SW 1271 (cell line): ENCODE data around the gene KRT20.
"Not testable (repeated sequence)": the region's sequence is repeated elsewhere in the genome, so short reads cannot be mapped to it uniquely, and the experiment has no call there.

ENCODE experiments used
- DNase-seq, 2 experiments: peaks; one replicate each; lab custom pipeline; 2025; lab: John Stamatoyannopoulos, UW

Gene KRT20

DNA sequence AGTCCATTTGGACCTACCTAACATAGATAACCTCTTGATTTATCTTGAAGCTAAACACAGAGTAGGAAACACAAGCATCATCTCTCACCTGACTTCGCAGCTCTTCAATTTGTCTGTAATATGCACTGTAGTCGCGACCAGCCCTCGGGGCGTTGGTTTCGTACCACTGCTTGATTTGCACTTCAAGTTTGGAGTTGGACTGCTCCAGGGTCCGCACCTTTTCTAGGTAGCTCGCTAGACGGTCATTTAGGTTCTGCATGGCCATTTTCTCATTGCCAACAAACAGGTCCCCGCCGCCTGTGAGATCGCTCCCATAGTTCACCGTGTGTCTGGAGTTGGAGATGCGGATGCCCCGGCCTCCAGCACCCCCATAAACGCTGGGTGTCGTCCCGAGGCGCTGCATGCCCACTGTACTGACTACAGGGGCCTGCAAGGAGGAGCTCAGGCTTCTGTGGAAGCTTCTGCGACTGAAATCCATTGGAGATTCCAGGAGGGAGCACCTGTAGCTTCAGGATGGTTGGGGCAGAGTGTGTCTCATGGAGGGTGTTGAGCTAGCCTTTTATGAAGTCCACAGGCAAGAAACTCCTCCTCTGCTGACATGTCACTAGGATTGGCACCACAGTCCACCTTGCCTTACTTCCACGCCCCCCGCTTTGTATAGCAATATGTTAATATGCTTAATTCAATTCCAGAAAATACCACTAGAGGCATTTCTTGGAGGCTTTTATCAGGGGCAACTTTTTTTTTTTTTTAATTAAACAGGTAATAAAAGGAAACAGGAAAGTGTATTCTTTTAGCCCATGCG lies at the start of gene KRT20:
KRT20 (minus strand) TSS at position 535 of the 805 bp plus-strand sequence; CDS start at position 478, 57 bp downstream.
- peak in 1 of 2 experiments; percentile 13 for DNase-seq

DNA sequence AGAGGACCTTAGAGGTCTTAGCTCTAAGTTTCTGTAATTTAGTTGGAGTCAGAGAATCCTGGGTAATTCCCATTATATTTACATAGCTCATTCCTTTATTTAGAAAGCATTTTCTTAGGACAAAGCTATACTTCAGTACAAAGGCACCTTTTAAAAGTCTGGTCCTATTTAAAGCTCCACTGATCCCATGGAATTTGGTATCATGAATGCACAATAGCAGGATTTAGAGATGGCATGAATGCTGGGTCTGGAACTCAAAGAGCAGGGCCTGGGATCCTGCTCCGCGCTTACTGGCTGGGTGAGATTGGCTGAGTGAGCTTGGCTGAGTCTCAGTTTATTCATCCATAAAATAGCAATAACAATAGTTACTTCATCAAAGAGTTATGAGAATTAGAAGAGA lies 47.6 kb upstream of the KRT20 start:
- no peak for DNase-seq

- no peak for DNase-seq
These were observed 46.3 kb upstream of the KRT20 start for GRCh38 chr17:40931311-40931710.

GRCh38 chr17:40926341-40926740 lies 41.3 kb upstream of the KRT20 start:
- no peak for DNase-seq

- peak in 1 of 2 experiments; percentile 42 for DNase-seq
These were observed 37.2 kb upstream of the KRT20 start for GRCh38 chr17:40922239-40922638.

GRCh38 chr17:40921026-40921425 lies 36.0 kb upstream of the KRT20 start:
- no peak for DNase-seq

GRCh38 chr17:40917116-40917515 lies 32.1 kb upstream of the KRT20 start:
- not testable (repeated sequence) for DNase-seq

GRCh38 chr17:40916366-40916765 lies 31.3 kb upstream of the KRT20 start:
- no peak for DNase-seq

- DNase-seq = no peak
These were observed 30.7 kb upstream of the KRT20 start for GRCh38 chr17:40915721-40916256.

- DNase-seq = peak; percentile 92 to 94
These were observed 30.2 kb upstream of the KRT20 start for GRCh38 chr17:40915199-40915661.

GRCh38 chr17:40914075-40914855 lies 29.2 kb upstream of the KRT20 start:
- no peak for DNase-seq

- DNase-seq = no peak
These were observed 27.6 kb upstream of the KRT20 start for GRCh38 chr17:40912486-40913210.

GRCh38 chr17:40910441-40910841 lies 25.4 kb upstream of the KRT20 start:
- DNase-seq = no peak

DNA sequence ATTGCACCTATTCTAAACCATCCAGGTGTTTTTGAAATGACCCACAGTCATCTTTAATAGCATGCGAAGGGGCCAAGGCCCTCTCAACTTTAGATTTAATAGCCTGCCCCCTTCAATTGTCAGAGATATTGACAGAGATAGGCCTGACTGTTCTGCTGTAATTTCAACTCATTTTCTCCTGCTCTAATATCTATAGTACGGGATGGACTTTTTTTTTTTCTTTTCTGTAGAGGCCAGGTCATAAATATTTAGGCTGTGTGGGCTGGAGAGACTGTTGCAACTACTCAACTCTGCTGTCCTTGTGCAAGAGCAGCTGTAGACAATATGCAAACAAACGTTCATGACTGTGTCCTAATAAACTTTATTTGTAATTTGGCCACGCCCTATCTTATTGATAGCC lies 24.7 kb upstream of the KRT20 start:
- no peak for DNase-seq

DNA sequence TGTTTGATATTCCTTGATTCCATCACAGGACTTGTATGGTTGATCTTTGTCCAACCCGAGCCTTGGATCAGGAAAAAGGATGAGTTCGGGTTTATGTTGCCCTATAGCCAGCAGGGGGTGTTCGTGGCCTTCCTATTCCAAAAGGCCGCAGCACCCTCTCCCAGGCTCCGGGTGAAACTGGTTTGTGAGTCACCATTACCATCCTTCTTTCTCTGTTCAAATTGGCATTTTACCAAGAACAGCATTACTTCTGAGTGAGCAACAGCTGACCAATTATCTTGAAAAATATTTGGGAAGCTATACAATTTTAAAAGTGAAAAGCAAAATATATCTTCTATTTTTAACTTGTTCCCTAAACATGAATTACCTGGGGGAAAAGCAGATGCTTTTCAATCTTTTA lies 24.3 kb upstream of the KRT20 start:
- DNase-seq = peak; percentile 85 to 87

DNA sequence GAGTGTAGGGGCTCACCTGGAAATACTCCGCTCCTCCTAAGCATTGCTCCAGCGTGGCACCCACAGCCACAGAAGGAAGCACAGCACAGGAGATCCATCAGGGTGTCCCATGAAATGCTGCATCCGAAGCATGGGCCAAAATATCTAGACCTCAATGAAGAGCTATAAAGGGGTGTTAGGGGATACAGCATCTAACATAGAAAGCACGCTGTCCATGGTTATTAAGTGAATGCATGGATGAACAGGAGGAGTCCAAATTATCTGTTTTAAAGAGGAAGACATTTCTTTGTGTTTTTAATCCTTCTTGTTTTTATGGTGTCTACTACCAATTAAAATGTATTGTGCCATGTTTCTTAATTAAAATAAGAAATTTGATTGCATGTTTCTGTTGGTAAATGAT lies 21.6 kb upstream of the KRT20 start:
- DNase-seq = no peak

GRCh38 chr17:40905370-40905769 lies 20.3 kb upstream of the KRT20 start:
- no peak for DNase-seq

DNA sequence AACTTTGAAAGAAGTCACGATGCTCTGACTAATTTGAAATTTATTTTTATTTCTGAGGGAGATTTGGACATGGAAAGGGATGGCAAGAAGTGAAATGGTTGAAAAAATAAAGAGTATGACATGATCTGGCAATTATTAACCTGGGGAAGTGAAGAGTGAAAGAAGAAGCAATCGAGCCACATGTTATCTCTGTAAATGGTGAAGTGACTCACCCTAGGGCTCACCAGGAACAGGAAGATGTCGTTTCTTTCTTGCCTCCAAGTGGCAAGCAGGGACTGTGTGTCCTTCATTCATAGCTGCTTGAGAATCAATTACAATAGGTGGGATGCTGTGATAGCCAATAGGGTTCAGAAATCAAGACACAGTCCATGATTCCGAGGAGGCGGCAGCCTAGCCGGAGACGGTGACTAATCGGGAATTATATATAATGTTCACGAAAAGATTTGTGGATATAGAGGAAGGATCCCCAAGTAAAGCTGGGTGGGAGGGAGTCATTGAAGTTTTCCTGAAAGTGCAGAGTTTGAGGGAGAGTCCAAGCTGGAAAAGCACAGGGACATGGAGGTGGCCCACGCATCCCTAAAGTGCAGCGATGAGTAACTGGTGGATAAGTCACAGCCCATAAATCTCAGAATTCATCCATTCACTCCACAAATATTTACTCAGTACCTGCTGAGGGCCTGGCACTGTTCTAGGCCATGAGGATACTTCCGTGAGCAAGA lies 18.2 kb upstream of the KRT20 start:
- no peak for DNase-seq

GRCh38 chr17:40902498-40902897 lies 17.5 kb upstream of the KRT20 start:
- DNase-seq = no peak

DNA sequence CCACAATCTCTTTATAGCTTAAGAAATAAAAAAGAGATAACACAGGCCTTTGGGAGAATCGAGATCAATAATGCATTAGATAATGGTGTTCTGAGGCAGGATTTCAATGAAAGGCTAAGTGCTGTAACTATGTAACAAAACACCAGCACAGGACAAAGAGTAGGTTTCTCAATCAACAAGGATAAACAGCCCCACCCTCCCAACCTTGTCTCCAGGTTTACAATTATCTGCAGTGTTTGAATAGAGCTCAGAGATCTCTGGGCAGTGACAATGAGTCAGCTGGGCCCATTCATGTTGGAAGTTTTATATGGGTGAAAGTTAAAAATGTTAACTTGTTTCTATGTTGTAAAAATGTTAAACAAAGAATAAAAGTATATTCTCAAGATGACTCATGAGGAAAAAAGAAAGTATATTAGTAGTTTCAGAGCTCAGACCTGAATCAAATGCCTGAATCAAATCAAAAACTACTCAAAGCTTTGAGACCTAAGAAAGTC lies 17.0 kb upstream of the KRT20 start:
- no peak for DNase-seq

DNA sequence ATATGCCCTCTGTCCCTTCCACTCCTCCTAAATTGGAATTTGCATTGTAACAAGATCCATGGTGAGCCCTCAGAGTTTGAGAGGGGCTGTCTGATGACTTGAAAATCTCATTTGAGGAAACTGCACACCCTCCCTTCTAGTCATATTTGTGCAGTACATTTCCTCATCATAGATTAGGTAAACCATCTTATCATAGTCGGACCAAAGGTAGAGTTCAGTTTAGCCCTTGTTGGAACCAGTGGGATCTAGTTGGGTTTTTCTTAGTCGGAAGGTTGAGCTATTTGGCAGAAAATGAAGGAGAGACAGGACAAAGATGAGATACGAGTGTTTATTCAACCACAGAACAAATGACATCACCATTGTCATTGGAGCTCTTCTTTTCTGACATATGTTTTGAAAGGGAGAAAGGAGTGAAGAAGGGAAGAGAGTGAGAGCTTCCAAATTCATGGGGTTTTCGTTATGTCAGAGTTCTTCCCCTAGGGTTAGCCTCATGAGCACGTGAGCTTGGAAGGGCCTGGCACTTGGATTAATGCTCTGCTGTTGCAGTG lies 15.8 kb upstream of the KRT20 start:
- DNase-seq = no peak
